ENCODE measurements around the gene TESMIN.
A peak's percentile ranks its signal among the peaks of the same experiment; 100 is the strongest.

Gene TESMIN

GRCh38 chr11:68682531-68682961, 68.8 kb downstream of the TESMIN start:
- DNase-seq: no peak

DNA sequence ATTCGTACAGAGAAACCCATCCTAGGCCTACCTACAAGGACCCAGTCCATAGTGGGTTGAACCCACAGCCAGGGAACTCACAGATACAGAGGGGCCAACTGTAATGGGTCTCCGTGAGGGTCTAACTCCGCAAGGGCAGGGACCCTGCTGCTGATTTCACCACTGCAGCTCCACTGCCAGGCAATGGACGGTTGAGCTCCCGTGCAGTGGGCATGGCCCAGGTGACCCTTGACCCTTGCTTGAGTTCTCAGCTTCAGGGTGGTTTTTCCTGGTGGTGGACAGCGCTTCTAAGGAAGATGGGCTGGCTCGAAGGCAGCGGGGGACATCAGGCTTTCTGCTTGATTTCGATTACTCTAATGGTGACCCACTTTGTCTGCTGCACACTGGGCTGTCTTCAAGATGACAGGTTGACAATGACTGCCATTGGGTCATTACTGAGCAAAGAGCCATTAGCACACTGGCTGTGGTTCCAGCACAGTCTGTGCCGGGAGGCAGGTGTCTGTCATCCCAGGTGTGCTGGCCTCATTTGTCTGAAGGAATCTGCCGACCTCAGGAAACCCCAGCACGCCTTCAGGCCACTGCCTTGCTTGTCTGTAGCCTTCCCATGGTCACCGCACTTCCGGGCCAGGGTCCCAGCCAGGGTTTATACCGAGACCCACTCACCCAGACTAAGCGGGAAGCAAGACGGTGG, 70.6 kb downstream of the TESMIN start:
- no peak for DNase-seq

GRCh38 chr11:68678031-68678441, 73.3 kb downstream of the TESMIN start:
- no peak for DNase-seq

DNA sequence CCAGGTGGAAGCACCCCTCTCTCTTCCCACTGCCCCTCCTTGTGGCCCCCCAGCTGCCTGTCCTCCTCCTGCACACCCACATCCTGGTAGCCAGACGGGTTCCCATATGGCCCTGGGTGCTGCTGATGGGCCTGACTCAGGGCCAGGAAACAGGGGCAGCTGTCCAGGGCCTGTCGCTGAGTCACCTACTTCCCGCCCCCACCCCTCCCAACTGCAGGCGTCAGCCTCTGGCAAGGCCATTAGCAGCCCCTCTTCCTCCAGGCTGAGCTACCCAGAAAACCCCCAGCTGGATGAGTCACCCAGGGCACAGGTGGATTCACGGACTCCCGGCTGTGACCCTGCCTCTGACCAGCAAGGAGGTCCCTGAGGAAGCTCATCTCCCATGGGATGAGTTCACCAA, 73.9 kb downstream of the TESMIN start:
- DNase-seq: peak; percentile 38

DNA sequence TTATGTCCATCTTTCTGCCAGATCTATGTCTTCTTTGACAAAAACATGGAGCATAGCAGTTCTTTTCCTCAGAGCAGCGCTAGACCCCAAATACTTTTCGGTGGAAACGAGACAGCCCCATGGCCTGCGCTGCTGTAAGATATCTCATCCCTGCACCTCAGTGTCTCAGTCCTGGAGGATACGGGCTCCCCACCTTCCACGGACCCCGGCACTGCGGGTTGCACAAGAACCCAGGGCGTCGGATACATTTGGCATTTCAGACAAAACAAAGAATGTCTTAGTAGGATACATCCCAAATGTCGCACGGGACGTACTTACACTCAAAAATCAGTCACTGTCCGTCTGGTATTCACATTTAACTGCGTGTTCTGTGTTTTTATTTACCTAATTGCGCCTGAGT, 76.9 kb downstream of the TESMIN start:
- no peak for DNase-seq

- no peak for DNase-seq
Measured at GRCh38 chr11:68673991-68674390, 77.3 kb downstream of the TESMIN start.

GRCh38 chr11:68673306-68673945, 77.9 kb downstream of the TESMIN start:
- no peak for DNase-seq

DNA sequence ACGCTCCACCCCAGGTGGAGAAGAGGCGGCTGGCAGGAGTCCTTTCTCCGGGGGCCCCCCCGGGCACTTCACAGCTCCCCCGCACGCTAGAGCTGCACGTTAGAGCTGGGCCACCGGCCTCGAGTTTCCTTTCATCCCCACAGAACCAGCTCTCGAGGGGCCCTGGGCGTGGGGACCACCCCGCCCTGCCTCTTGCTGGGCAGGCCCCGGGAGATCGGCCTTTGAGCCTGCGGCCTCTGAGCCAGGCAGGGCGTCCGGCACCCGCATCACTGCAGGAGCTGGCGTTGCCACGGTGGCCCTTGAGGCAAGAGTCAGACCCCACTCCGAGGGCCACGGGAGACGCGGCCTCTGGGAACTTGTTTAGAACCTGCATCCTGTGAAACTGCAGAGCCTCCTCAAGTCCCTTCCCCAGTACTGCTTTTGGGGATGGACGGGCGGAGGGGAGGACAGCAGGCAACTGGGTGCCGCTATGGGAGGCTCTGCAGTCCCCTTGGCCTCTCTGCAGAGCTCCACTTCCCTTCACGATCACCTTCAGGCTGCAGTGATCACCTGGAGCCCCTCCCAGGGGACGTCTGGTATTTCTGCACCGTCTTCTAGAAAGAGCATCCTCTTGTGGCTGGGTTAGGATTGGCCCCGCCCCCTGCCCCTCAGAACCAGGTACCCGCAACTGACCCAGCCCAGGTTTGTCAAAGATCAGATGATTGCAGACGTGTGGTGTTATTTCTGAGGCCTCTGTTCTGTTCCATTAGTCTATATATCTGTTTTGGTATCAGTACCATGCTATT, 80.9 kb downstream of the TESMIN start:
- no peak for DNase-seq

DNA sequence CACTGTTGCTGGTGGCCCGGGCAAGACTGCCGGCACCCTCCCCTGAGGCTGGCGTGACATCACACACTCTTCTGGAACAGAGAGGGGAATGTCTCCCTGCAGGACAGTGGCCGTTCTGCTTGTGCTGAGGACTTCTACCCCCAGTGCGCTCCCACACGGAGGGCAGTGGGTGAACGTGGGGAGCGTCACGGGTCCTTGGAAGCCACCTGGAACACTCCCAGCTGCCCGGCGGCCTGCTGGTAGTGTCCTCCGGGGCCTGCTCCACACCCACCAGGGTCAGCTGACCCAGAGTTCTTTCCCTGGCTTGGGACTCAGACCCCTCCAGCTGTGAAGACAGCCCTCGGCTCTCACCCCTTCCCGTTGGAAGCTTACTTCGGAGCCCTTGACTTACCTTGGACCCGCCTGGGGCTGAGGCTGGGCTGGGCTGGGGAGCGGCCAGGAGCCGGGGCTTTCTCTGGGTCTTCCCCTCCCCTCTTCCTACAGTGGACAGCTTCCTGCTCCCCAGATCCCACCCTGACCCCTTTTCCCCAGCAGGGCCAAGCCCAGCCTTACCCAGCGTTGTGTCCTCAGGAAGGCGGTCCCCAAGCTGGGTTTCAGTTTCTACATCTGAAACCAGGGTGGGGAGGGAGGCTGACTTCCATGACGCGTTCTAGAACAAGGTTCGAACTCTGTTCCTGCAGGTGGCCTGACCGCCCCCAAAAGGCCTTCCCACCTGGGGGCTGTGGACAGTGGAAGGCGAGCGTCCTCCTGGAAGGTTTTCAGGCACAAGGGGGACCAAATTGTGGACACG, 81.8 kb downstream of the TESMIN start:
- DNase-seq: no peak

DNA sequence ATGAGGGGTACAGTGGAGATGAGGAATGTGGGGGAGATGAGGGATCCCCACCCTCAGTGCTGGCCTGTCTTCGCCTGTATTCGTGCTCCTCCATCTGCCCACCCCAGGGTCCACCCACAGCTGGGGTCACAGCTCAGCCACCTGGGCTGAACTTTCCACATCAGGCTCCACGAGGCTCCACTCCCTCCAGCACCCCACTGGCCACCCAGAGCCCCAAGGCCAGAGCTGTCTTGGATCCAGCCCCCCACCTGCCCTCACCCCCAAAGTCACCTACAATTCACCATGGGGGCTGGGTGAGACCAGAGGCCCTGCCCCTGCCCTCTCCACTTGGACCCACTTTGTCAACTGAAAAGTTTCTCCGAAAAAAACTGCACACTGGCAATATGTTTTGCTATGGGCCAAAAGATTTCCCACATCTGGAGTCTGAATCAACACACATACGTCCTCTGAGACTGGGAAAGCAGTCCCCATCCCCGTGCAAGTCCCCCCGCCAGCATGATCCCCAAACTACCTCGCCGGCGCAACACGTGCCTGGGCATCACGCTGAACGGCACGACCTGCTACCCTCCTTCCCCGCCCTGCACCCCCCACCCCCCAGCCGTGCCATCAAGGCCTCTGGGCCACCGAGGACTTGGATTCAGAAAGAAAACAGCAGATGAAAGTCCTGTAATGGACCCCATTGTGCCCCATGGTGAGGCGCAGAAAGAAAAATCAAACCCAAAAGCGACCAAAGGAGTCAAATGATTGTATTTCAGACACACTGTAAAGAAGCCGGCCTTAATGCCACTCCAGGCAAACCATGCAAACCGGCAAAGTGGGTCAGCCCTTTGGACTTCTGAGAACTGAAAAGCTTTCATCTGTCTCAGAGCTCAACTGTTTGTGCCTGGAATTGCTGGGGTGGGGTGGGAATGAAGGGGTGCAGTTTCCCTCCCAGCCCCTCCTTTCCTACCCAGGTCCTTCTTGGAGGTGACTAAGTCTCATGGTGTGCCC, 83.5 kb downstream of the TESMIN start:
- no peak for DNase-seq

GRCh38 chr11:68666849-68667248, 84.5 kb downstream of the TESMIN start:
- DNase-seq: no peak

GRCh38 chr11:68665436-68665835, 85.9 kb downstream of the TESMIN start:
- DNase-seq: no peak

DNA sequence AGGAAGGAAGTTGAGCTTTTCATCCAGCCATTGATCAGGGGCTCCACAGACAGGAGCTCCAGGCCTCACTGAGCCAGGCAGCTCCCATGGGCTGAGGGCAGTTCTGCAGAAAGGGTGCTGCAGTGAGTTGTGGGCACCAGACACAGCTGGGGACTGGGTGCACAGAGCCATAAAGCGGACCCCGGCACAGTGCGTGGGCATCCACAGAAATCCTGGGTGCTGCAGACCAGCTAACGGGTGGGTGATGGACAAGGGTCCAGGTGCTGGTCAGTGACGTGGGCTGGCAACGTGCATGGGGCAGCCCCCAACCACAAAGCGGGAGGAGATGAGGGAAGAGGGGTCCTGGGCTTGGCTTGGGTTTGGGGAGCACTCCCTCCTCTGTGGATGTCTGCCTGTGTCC, 86.4 kb downstream of the TESMIN start:
- no peak for DNase-seq

- DNase-seq: no peak
Measured at GRCh38 chr11:68664141-68664540, 87.2 kb downstream of the TESMIN start.

- no peak for DNase-seq
Measured at GRCh38 chr11:68663482-68664010, 87.8 kb downstream of the TESMIN start.

GRCh38 chr11:68661697-68662603, 89.4 kb downstream of the TESMIN start:
- no peak for DNase-seq

DNA sequence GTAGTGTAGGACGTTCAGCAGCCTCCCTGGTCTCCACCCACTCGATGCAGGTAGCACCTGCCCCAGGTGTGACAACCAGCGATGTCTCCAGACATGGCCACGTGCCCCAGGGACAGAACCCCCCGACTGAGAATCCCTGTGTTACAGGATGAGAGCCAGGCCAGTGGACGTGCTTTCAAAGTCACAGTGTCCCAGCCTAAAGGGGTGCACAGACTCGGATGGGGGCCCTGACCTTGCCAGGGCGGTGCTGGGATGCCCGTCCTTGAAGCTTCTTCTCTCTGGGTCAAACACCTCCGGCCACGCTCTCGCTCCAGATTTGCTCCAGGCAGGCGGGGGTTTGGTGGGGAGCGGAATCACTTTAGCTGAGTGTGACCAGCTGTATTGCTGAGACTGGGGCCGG, 90.3 kb downstream of the TESMIN start:
- DNase-seq: no peak

GRCh38 chr11:68660066-68660810, 91.1 kb downstream of the TESMIN start:
- no peak for DNase-seq

DNA sequence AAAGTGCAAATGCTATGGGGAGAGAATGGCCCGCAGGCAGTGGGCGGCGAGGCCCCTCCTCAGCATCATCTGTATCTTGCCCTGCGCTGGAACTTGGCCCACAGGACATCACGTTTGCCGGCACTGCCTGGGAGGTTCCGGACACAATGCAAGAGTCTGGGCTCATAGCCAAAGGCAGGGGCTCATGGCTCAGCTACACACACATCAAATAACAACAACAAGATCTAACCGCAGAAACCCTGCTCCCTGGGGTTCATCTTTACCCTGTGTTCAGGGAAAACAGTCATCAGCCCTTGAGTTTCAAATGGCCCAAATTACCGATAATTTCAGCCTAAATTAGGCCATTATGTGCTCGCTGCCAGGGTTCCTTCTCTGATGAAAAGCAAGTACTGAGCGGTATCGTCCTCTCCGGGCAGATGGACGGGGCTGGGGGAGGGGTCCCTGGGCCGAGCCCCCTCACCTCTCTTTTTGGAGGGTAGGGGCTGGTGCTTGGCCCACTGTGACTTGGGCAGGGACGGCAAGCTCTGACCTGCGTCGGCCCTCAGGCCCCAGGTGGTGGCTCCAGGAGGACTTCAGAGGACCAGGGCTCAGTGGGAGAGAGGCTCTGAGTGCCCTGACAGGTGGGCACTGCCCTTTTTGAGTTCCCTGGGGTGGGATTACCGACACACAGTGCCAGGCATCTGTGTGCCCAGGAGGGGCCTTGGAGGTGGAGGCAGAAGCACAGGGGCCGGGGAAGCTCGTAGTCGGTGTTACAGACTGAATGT, 92.0 kb downstream of the TESMIN start:
- DNase-seq: peak; percentile 96

All from NCI-H1092 treated with DMSO at 0.1 percent for 48 hours (cell line).